HG02973 (cell line): ENCODE measurements around the gene KDM4C.
A peak's percentile ranks its signal among the peaks of the same experiment; 100 is the strongest.

ENCODE experiments used
- ATAC-seq: cut with Tn5 transposase; IDR thresholded peaks from one replicate; pipeline ENCODE4 v1.9.1; 2021; ENCODE audit warnings: moderate library complexity; ENCODE audit not compliant: unreplicated experiment

KDM4C gene

DNA sequence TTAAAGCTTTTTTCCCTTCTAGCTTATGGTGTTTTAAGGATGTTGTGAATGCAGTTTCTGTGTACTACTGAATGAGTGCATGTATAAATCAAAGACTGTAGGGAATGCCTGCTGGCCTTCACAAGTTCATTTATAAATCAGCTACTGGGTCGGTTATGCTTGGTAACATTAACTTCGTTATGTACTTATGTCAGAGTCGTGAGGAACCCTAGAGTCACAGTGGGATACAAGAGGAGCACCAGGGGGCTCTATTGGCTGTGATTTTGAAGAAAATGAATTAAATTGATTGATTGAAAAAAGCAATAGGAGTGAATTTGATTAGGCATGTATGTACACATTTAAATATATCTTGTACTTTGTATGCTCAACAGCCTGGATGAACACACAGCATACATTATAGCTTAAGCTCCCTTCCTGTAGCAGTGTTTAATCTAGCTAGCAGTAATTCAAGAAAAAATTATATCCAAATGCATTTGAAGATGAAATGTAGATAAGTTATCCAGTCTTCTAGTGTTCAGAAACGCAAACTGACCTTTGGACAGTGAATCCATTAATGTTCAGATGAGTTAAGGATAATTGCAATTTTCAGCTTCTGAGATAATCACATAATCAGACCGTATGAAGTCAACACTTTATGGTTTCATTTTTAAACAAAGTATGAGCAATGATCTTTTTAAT, 204.2 kb downstream of the KDM4C start:
- ATAC-seq: no peak

GRCh38 chr9:6965566-6965965, 207.8 kb downstream of the KDM4C start:
- no peak for ATAC-seq

GRCh38 chr9:6968271-6968670, 210.5 kb downstream of the KDM4C start:
- ATAC-seq: no peak

DNA sequence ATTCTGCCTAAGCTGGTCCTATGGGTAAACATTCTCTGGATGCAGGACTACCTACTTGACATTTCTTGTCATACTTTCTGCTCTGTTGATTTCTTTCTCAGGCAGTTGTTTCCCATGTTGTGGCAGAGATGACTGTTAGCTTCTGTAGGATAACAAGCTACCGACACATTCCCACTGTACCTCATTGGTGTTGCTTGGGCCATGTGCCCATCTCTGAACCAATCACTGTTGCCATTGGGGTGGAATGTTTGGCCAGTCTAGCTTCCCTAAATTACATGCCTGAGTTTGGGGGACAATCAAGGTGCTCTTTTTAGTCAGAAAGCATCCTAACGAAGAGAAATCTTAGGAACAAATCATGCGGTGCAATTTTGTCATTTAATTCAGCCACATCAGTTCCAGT, 212.0 kb downstream of the KDM4C start:
- no peak for ATAC-seq

DNA sequence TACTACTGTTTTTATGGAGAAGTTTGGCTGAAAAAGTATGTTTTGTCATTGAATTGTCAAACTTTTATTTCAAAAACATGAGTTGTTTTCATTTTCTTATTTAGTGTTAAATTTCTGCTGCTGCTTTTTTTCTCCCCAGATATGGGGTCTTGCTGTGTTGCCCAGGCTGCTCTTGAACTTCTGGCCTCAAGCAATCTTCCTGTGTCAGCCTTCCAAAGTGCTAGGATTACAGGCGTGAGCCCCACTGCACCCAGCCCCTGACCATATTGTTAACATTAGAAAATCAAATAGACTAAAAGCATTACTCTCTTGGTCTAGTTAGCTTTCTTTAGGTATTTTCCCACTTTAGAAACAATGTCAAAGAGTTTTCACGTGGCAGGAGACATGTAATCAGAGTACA, 215.3 kb downstream of the KDM4C start:
- ATAC-seq: no peak

GRCh38 chr9:6973762-6974161, 216.0 kb downstream of the KDM4C start:
- ATAC-seq: peak; percentile 99

GRCh38 chr9:6975198-6975597, 217.4 kb downstream of the KDM4C start:
- no peak for ATAC-seq

GRCh38 chr9:6977761-6978160, 220.0 kb downstream of the KDM4C start:
- ATAC-seq: no peak

- no peak for ATAC-seq
Measured at GRCh38 chr9:6978591-6978990, 220.8 kb downstream of the KDM4C start.

DNA sequence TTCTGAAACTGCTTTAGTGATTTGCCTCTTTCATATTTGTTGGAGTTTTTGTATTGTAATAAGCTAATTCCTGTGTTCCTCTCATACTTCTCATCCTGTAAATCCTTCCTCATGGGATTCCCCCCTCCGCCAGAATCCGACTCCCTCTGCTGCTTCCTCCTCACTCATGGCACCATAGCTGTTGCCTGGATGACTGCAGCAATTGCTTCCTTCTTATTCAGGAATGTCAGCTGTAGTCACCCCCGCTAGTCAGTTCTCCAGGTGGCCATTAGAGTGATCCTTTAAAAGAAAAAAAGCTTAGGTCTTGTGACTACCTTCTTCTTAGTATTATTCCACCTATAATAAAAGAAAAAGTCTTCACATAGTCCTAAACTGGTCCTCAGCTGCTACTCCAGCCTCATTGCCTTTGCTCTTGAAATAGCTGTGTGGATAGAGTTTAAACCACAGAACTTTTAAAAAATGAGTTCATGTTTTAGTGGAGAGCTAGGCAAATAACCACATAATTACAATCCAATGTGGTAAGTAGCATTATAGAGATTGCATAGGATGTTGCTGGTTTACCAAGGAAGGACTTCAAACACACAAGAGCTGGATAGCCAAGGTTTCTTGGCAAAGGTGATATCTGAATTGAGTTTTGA, 227.3 kb downstream of the KDM4C start:
- ATAC-seq: no peak

DNA sequence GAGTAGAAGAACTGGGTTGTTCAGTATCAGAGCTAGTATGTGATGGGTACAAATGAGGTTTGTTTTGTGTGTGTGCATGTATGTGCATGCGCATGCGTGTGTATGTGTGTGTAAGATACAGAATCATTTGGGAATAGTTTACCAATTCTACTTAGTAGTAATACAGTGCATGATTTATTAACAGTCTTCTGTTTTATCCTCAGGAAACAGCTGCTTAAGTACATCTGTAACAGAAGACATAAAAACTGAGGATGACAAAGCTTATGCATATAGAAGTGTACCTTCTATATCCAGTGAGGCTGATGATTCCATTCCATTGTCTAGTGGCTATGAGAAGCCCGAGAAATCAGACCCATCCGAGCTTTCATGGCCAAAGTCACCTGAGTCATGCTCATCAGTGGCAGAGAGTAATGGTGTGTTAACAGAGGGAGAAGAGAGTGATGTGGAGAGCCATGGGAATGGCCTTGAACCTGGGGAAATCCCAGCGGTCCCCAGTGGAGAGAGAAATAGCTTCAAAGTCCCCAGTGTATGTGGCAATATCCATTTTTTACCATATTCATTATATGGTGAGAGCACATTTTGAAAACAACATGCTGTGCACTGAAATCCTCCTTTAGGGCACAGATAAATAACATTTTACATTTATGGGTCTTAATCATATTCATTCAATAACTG, 228.5 kb downstream of the KDM4C start:
- no peak for ATAC-seq

- no peak for ATAC-seq
Measured at GRCh38 chr9:6987381-6987780, 229.6 kb downstream of the KDM4C start.

DNA sequence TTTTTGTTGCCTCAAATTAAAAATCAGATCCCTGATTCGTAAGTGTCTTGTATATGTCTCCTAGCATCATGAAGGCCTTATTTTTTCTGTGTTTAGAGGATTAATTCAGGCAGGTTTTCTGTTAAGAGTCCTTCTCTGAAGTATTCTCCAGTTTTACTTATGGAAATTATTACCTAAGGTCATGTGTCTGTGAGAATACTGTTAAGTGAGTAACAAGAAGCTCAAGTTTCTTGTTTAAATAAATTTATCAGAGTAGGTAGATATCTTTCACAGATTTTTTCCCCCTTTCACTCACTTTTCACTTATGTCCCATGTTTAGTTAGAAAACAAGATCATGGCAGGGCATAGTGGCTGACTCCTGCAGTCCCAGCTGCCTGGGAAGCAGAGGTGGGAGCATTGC, 233.6 kb downstream of the KDM4C start:
- ATAC-seq: no peak

DNA sequence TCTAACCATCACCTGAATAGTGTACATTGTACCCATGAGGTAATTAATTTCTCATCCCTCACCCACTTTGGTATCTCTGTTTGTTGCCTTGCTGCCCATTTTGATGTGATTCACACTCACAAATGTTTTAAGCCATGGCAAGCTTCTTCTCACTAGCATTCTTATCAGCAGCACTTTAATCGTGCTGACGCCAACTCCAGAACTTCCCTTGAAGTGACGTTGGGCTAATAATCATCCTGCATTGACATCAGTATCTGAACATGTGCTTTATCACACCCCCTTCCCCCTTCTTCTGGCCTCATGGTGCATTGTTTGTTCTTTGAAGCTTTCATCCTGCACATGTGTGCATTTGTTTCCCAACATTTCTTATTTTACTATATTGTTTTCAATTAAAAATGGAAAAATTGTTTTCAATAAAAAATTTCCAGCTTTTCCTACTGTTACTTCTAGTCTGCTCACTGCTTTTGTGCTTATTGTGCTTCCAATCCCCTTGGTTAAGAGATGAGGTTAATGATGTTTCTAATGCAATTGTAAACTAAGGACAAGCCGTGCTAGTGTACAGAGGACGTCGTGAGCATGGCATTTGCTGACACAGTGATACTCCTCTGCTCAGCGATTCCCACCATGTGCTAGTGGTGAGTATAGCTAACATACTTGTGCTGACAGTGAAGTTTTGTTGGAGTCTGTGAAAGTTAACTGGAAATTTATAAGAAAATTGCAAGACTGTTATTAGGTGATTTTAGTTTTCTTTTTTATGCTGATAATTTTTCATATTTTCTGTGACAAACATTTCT, 238.5 kb downstream of the KDM4C start:
- ATAC-seq: no peak

- no peak for ATAC-seq
Measured at GRCh38 chr9:6997330-6997729, 239.6 kb downstream of the KDM4C start.

GRCh38 chr9:6999794-7000193, 242.0 kb downstream of the KDM4C start:
- no peak for ATAC-seq

- ATAC-seq: no peak
Measured at GRCh38 chr9:7001571-7001970, 243.8 kb downstream of the KDM4C start.

DNA sequence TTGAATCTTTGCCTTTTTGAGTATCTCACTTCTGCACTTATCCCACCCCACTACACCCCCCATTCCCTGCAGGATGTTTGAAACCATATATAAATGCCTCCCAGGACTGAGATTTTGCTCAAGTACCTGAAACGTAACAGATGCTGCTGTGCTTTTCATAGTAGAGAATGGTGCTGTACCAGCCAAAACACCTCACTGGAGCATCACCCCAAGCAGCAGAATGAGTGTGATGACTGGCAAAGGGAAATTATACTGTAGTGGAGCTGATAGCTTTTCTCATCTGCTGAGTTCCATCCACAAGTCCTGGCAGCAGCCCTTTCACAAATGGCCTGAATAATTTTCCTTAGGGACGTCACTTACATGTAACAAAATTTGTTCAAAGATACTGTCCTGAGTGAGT, 246.1 kb downstream of the KDM4C start:
- no peak for ATAC-seq

DNA sequence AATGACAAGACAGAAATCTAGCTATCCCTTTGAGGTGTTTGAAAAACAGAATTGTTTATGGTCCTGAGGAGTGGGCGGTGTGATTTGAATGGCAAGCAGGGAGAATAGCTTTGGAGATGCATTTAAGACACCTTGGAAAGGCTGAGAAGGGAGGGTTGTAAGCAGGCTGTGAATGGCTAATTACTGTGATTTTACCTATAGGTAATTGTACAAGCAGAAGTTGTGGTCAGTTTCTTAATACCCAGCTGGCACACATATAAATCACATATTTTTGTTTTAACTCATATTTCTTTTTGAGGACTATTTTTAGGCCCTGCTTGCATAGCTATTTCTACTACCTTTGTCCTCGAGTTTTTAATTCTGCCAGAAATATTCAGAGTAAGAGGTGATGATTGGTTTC, 248.6 kb downstream of the KDM4C start:
- no peak for ATAC-seq

- no peak for ATAC-seq
Measured at GRCh38 chr9:7008411-7008810, 250.6 kb downstream of the KDM4C start.

DNA sequence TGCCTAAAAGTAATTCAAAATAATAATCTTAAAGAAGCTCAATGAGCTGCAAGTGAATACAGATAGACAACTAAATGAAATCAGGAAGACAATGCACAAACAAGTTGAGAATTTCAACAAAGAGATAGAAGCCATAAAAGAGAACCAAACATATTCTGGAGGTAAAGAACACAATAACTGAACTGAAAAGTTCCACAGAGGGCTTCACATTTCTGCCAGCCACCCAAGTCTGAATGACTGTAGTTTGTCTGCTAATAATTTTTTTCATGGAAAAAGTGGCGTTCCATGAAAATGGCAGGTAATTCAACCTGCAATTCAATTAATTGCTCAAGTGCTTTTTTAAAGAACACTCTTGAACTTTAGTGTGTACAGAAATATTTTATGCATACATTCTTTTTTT, 251.3 kb downstream of the KDM4C start:
- ATAC-seq: no peak
